ENCODE results near the gene SLC25A29. TPM values are rescaled to one million over a fixed set of nuclear protein-coding genes. Genes with fewer than 3 reads are reported as not detected.
A peak's percentile ranks its signal among the peaks of the same experiment; 100 is the strongest.

SLC25A29 gene
- total and polyA plus RNA-seq, 2 of the 13 experiments (the other 11 are each of a cell fraction or from before 2014, with no cell fraction given), result 12.2 to 17.2 TPM

DNA sequence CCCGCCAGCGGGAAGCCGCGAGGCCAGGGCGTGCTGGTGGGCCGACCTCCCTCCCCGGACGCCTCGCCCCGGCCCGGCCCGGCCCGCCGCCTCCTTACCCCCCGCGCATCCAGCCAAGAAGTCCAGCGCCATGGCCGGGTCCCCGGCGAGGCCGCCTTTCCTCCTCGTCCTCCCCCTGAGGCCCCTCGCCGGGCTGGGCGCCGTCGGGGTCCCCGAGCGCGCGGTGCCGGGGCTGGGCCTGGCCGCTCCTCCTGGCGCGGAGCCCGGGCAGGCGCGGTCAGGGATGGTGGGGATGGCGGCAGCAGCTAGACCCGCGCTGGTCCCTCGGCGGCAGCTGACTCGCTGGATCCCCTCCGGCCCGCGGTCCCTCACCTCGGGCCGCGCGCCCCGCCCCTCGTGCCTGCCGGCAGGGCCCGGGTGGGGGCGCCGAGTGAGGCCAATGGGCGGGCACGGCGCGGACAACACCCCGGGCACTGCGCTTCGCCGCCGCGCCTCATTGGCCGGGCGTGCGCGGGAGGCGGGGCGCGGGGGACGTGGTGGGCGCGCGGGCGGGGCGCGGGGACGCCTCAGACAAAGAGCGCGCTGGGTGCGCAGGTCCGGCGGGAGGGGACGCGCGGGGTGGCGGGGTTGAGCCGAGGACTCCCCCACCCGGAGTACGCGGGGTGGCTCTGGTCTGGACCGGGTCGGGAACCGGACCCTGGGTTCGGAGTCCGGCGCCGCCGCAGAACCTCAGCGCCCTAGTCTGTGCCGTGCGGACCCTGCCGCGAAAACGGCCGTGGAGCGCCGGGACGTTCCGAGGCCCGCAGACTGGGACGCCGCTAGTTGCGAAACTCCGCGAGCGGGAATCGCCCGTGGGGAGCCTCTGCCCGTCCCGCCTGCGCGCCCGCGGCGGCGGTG lies at the start of gene SLC25A29 (continued):
- TF ChIP-seq, protein P1, sequence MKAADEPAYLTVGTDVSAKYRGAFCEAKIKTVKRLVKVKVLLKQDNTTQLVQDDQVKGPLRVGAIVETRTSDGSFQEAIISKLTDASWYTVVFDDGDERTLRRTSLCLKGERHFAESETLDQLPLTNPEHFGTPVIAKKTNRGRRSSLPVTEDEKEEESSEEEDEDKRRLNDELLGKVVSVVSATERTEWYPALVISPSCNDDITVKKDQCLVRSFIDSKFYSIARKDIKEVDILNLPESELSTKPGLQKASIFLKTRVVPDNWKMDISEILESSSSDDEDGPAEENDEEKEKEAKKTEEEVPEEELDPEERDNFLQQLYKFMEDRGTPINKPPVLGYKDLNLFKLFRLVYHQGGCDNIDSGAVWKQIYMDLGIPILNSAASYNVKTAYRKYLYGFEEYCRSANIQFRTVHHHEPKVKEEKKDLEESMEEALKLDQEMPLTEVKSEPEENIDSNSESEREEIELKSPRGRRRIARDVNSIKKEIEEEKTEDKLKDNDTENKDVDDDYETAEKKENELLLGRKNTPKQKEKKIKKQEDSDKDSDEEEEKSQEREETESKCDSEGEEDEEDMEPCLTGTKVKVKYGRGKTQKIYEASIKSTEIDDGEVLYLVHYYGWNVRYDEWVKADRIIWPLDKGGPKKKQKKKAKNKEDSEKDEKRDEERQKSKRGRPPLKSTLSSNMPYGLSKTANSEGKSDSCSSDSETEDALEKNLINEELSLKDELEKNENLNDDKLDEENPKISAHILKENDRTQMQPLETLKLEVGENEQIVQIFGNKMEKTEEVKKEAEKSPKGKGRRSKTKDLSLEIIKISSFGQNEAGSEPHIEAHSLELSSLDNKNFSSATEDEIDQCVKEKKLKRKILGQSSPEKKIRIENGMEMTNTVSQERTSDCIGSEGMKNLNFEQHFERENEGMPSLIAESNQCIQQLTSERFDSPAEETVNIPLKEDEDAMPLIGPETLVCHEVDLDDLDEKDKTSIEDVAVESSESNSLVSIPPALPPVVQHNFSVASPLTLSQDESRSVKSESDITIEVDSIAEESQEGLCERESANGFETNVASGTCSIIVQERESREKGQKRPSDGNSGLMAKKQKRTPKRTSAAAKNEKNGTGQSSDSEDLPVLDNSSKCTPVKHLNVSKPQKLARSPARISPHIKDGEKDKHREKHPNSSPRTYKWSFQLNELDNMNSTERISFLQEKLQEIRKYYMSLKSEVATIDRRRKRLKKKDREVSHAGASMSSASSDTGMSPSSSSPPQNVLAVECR (CRISPR knock-in tag; IDR thresholded peaks at IDR 0.05; ENCODE audit: borderline replicate concordance), result peak; percentile 83
- TF ChIP-seq ZNF670 (CRISPR knock-in tag; IDR thresholded peaks at IDR 0.05; ENCODE audit: borderline replicate concordance) (no peak), MTF1 (CRISPR knock-in tag; IDR thresholded peaks at IDR 0.05) (no peak), MAFG (CRISPR knock-in tag; IDR thresholded peaks at IDR 0.05) (no peak), ZNF232 (CRISPR knock-in tag; IDR thresholded peaks at IDR 0.05; ENCODE audit: borderline replicate concordance) (peak; percentile 46; the same call in 1 of the 2 replicates), ZNF781 (CRISPR knock-in tag; IDR thresholded peaks at IDR 0.05; ENCODE audit: borderline replicate concordance, not compliant biosample characterization) (no peak), ZNF430 (CRISPR knock-in tag; IDR thresholded peaks at IDR 0.05) (0 out of 2 replicates have a peak, but pooled peaks have one; percentile 65), ZNF468 (CRISPR knock-in tag; IDR thresholded peaks at IDR 0.05) (no peak), JDP2 (CRISPR knock-in tag; IDR thresholded peaks at IDR 0.05; ENCODE audit: borderline replicate concordance) (no peak), NR1H2 (CRISPR knock-in tag; IDR thresholded peaks at IDR 0.05; ENCODE audit: borderline replicate concordance, low read depth) (no peak), MXD4 (CRISPR knock-in tag; IDR thresholded peaks at IDR 0.05) (no peak)
- TF ChIP-seq, protein P2, sequence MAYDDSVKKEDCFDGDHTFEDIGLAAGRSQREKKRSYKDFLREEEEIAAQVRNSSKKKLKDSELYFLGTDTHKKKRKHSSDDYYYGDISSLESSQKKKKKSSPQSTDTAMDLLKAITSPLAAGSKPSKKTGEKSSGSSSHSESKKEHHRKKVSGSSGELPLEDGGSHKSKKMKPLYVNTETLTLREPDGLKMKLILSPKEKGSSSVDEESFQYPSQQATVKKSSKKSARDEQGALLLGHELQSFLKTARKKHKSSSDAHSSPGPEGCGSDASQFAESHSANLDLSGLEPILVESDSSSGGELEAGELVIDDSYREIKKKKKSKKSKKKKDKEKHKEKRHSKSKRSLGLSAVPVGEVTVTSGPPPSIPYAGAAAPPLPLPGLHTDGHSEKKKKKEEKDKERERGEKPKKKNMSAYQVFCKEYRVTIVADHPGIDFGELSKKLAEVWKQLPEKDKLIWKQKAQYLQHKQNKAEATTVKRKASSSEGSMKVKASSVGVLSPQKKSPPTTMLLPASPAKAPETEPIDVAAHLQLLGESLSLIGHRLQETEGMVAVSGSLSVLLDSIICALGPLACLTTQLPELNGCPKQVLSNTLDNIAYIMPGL (CRISPR knock-in tag; IDR thresholded peaks at IDR 0.05; ENCODE audit: borderline replicate concordance in 1 of 2, low read depth in 1 of 2), result peak; percentile 39 to 58; a peak in 2 of 4 replicates
- TF ChIP-seq, protein P3, sequence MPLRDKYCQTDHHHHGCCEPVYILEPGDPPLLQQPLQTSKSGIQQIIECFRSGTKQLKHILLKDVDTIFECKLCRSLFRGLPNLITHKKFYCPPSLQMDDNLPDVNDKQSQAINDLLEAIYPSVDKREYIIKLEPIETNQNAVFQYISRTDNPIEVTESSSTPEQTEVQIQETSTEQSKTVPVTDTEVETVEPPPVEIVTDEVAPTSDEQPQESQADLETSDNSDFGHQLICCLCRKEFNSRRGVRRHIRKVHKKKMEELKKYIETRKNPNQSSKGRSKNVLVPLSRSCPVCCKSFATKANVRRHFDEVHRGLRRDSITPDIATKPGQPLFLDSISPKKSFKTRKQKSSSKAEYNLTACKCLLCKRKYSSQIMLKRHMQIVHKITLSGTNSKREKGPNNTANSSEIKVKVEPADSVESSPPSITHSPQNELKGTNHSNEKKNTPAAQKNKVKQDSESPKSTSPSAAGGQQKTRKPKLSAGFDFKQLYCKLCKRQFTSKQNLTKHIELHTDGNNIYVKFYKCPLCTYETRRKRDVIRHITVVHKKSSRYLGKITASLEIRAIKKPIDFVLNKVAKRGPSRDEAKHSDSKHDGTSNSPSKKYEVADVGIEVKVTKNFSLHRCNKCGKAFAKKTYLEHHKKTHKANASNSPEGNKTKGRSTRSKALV (CRISPR knock-in tag; IDR thresholded peaks at IDR 0.05), result peak; percentile 89
- TF ChIP-seq, protein P4, sequence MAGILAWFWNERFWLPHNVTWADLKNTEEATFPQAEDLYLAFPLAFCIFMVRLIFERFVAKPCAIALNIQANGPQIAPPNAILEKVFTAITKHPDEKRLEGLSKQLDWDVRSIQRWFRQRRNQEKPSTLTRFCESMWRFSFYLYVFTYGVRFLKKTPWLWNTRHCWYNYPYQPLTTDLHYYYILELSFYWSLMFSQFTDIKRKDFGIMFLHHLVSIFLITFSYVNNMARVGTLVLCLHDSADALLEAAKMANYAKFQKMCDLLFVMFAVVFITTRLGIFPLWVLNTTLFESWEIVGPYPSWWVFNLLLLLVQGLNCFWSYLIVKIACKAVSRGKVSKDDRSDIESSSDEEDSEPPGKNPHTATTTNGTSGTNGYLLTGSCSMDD (CRISPR knock-in tag; IDR thresholded peaks at IDR 0.05), result no peak
- TF ChIP-seq, protein P5, sequence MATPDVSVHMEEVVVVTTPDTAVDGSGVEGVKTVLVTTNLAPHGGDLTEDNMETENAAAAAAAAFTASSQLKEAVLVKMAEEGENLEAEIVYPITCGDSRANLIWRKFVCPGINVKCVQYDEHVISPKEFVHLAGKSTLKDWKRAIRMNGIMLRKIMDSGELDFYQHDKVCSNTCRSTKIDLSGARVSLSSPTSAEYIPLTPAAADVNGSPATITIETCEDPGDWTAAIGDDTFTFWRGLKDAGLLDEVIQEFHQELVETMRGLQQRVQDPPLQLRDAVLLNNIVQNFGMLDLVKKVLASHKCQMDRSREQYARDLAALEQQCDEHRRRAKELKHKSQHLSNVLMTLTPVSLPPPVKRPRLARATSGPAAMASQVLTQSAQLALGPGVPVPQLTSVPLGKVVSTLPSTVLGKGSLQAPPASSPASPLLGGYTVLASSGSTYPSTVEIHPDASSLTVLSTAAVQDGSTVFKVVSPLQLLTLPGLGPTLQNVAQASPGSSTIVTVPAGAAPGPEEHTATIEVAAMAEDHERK (CRISPR knock-in tag; IDR thresholded peaks at IDR 0.05; ENCODE audit: low read depth), result peak; percentile 36; the same call in 1 of the 2 replicates
